OCI-LY7 (cell line): ENCODE results near the gene ANTXR1. TPM values are rescaled to one million over a fixed set of nuclear protein-coding genes. Genes with fewer than 3 reads are reported as not detected.

ENCODE experiments used
- BruUV-seq: library from RNA; stranded (reverse); fragments of 400-500 nt; replicated peaks from 2 replicates; lab custom pipeline; 2021; lab: Mats Ljungman, UMichigan
- CTCF ChIA-PET: fragments of 300-600 bp; sonication (Branson Sonifier 250); formaldehyde crosslinking; loops from one replicate; lab custom pipeline; 2022; ENCODE audit warnings: antibody characterized with exemption; ENCODE audit not compliant: unreplicated experiment; lab: Charles Lee
- POLR2A ChIA-PET: fragments of 300-600 bp; sonication (Branson Sonifier 250); formaldehyde crosslinking; loops from one replicate; lab custom pipeline; 2022; ENCODE audit warnings: antibody characterized with exemption; lab: Charles Lee
- DNase-seq: peaks from one replicate; pipeline ENCODE4 v3.0.0-alpha.2; 2015; ENCODE audit warnings: low spot score
- H2AFZ ChIP-seq: fragments of 200-600 bp; sonication (generic), shearing (Covaris generic); 2 replicates; pipeline ENCODE4 v1.6.1; 2014; ENCODE audit warnings: mild to moderate bottlenecking, antibody characterized with exemption, low read length, moderate library complexity
- H3K27ac ChIP-seq: fragments of 200-600 bp; sonication (generic); 2 replicates; pipeline ENCODE4 v1.5.1; 2014; ENCODE audit warnings: mixed run types, low read depth, mild to moderate bottlenecking, moderate library complexity, low read length, inconsistent platforms; ENCODE audit not compliant: poor library complexity, severe bottlenecking
- H3K36me3 ChIP-seq: fragments of 200-600 bp; sonication (generic); 2 replicates; pipeline ENCODE4 v1.6.1; 2014; ENCODE audit warnings: mild to moderate bottlenecking, antibody characterized with exemption, low read length, moderate library complexity, mixed read lengths; ENCODE audit not compliant: insufficient read depth
- H3K4me1 ChIP-seq: fragments of 200-600 bp; sonication (generic); 2 replicates; pipeline ENCODE4 v1.5.1; 2014; ENCODE audit warnings: mild to moderate bottlenecking, low read length; ENCODE audit not compliant: insufficient read depth, poor library complexity, severe bottlenecking
- H3K4me2 ChIP-seq: fragments of 200-600 bp; sonication (generic); 2 replicates; pipeline ENCODE4 v1.6.1; 2014; ENCODE audit warnings: mild to moderate bottlenecking, low read length
- H3K4me3 ChIP-seq: fragments of 200-600 bp; sonication (generic); 2 replicates; pipeline ENCODE4 v1.5.1; 2014; ENCODE audit warnings: mild to moderate bottlenecking, low read depth, low read length; ENCODE audit not compliant: poor library complexity, severe bottlenecking
- H3K79me2 ChIP-seq: fragments of 200-600 bp; sonication (generic); 2 replicates; pipeline ENCODE4 v1.6.1; 2016; ENCODE audit warnings: low read depth, mild to moderate bottlenecking, low read length, moderate library complexity, mixed read lengths; ENCODE audit not compliant: insufficient read depth
- H3K9me2 ChIP-seq: fragments of 200-600 bp; sonication (generic); 2 replicates; pipeline ENCODE4 v1.6.1; 2016; ENCODE audit warnings: mild to moderate bottlenecking, low read length, mixed read lengths; ENCODE audit not compliant: insufficient read depth
- H3K9me3 ChIP-seq: fragments of 200-600 bp; sonication (generic); 2 replicates; pipeline ENCODE4 v1.6.1; 2014; ENCODE audit warnings: mild to moderate bottlenecking, mixed run types, low read length, mixed read lengths
- H4K20me1 ChIP-seq: fragments of 200-600 bp; sonication (generic); 2 replicates; pipeline ENCODE4 v1.6.1; 2014; ENCODE audit warnings: mild to moderate bottlenecking, antibody characterized with exemption, low read length, moderate library complexity, mixed read lengths; ENCODE audit not compliant: insufficient read depth
- EZH2phosphoT487 ChIP-seq: fragments of 200-600 bp; sonication (generic); IDR thresholded peaks from 2 replicates; pipeline ENCODE4 v1.6.1; 2018; ENCODE audit warnings: low read depth, borderline replicate concordance, mild to moderate bottlenecking, mixed run types, antibody characterized with exemption, low read length, moderate library complexity, mixed read lengths
- intact Hi-C: fragments of 100-400 bp; cut with micrococcal nuclease; formaldehyde crosslinking; loops from one replicate; pipeline ENCODE4 v1.10.0; 2022; ENCODE audit not compliant: unreplicated experiment
- total RNA-seq, 2 experiments: library from RNA; depleted of rRNA in 1 of 2; stranded (reverse); fragments of >200 nt in 1 of 2; shearing (Covaris generic) in 1 of 2; gene quantifications; 2 replicates each; pipeline ENCODE4 v1.2.3, GENCODE V29; 2014 to 2022
- TF ChIP-seq, protein P1 (sequence below): fragments of 200-600 bp; sonication (generic); conservative IDR thresholded peaks from 2 replicates; pipeline ENCODE4 v1.5.1; 2014; ENCODE audit warnings: mild to moderate bottlenecking, antibody characterized with exemption, low read length, moderate library complexity, mixed read lengths

ANTXR1 gene
- total RNA-seq, 2 experiments from 2014 or later, result not detected

DNA sequence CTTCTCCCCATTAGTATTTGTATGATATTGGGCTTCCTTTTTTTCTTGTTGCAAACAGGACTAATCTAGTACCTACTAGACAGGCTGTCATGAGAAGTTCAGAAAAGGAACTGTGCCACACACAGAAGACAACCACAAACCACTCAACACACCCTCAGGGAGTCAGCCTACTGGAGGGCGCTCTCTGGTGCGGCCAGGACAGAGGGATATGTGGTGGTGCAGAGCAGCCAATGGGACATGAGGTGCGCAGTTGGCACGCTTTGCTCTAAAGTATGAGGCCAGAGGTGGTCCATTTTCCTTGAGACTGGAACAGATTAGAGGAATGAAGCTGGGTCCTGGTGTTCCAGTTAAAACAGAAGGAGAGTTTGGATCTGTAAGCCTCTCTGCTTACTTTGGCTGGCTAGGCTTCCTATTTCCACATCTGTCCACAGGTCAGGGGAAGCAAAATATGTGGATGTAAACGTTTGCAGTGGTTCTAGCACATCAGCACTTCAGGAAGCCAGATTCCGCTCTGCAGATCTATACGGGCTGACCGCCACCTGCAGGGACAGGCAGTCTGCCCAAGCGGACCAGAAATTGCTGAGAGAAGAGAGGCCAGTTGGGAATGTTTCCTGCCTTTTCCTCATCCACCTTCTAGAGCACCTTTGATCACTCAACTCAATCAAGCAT is 260.0 kb downstream of the ANTXR1 start:
- Histone ChIP-seq H3K36me3 (no peaks in the 10 kb centered on the region), H2AFZ (no peak overlapping the region), H3K4me3 (no peak overlapping the region), H3K9me2 (no peaks in the 10 kb centered on the region), H3K9me3 (no peaks in the 10 kb centered on the region), H3K79me2 (no peaks in the 10 kb centered on the region), H4K20me1 (no peaks in the 10 kb centered on the region), H3K4me1 (no peaks in the 10 kb centered on the region), H3K27ac (no peak overlapping the region), H3K4me2 (no peak overlapping the region)
- ChIA-PET POLR2A (no interaction called here), CTCF (no interaction called here)
- DNase-seq, result no peak
- intact Hi-C loops, result no loop called here
- no peak for TF ChIP-seq EZH2phosphoT487
- TF ChIP-seq, protein P1, sequence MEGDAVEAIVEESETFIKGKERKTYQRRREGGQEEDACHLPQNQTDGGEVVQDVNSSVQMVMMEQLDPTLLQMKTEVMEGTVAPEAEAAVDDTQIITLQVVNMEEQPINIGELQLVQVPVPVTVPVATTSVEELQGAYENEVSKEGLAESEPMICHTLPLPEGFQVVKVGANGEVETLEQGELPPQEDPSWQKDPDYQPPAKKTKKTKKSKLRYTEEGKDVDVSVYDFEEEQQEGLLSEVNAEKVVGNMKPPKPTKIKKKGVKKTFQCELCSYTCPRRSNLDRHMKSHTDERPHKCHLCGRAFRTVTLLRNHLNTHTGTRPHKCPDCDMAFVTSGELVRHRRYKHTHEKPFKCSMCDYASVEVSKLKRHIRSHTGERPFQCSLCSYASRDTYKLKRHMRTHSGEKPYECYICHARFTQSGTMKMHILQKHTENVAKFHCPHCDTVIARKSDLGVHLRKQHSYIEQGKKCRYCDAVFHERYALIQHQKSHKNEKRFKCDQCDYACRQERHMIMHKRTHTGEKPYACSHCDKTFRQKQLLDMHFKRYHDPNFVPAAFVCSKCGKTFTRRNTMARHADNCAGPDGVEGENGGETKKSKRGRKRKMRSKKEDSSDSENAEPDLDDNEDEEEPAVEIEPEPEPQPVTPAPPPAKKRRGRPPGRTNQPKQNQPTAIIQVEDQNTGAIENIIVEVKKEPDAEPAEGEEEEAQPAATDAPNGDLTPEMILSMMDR, result no peak
- no TSS peak for BruUV-seq

DNA sequence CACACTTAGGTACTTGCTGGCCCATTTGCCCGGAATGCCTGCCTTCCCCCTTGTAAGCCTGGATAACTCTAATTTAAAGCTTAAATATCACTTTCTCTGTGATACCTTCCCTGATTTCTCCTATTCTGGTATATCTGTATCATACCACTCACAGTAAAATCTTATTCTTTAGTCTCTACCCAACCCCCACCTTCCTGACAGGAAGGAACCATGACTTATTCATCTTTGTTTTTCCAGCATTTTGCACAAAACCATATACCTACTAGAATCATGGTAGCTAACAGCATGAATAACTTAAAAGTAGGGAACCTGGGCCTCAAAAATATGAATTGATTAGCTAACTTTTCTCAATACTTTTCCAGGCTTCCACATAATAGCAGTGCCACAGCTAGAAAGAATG is 262.5 kb downstream of the ANTXR1 start:
- POLR2A ChIA-PET, result no interaction called here
- no peak for DNase-seq
- intact Hi-C loops, result no loop called here
- no peak overlapping the region for H3K4me3 ChIP-seq
- H3K4me2 ChIP-seq, result no peak overlapping the region
- H3K27ac ChIP-seq, result no peak overlapping the region
- BruUV-seq, result no TSS peak
- CTCF ChIA-PET, result no interaction called here
- H3K79me2 ChIP-seq, result no peaks in the 10 kb centered on the region
- H3K36me3 ChIP-seq, result no peaks in the 10 kb centered on the region
- no peaks in the 10 kb centered on the region for H3K4me1 ChIP-seq
- no peaks in the 10 kb centered on the region for H3K9me2 ChIP-seq
- H3K9me3 ChIP-seq, result no peaks in the 10 kb centered on the region
- H2AFZ ChIP-seq, result no peak overlapping the region
- TF ChIP-seq, protein P1, result no peak
- no peak for TF ChIP-seq EZH2phosphoT487
- no peaks in the 10 kb centered on the region for H4K20me1 ChIP-seq

DNA sequence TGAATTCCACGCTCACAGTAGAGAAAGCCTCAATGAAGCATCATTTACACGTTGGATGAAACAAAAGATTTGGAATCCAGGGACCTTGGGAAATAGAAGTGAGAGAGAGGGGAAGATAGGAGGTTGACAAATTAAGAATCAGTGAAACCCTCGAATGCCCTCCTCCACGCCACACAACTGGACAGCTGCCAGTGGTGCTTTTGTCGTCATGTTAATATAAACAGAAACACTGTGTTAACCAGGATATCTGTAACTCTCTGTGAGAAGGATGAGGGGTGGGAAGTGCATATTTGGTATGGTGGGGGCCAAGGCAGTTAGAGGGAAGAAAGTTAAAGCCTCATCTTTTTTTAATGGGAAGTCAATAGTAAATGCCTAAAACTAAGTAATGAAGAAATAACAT is 265.4 kb downstream of the ANTXR1 start:
- H3K4me2 ChIP-seq, result no peak overlapping the region
- ChIA-PET CTCF (no interaction called here), POLR2A (no interaction called here)
- H4K20me1 ChIP-seq, result no peaks in the 10 kb centered on the region
- H2AFZ ChIP-seq, result no peak overlapping the region
- intact Hi-C loops, result no loop called here
- no peaks in the 10 kb centered on the region for H3K79me2 ChIP-seq
- no peak for DNase-seq
- H3K36me3 ChIP-seq, result no peaks in the 10 kb centered on the region
- TF ChIP-seq, protein P1, result no peak
- TF ChIP-seq EZH2phosphoT487, result no peak
- no TSS peak for BruUV-seq
- no peak overlapping the region for H3K4me3 ChIP-seq
- H3K27ac ChIP-seq, result no peak overlapping the region
- no peaks in the 10 kb centered on the region for H3K9me2 ChIP-seq
- H3K4me1 ChIP-seq, result no peaks in the 10 kb centered on the region
- H3K9me3 ChIP-seq, result no peaks in the 10 kb centered on the region
